GM19455 (cell line): ENCODE data around the gene MFSD2B.
"Not testable (repeated sequence)": the region's sequence is repeated elsewhere in the genome, so short reads cannot be mapped to it uniquely, and the experiment has no call there.

Source experiments
- ATAC-seq: cut with Tn5 transposase; IDR thresholded peaks from one replicate; pipeline ENCODE4 v1.9.1; 2021; ENCODE audit not compliant: unreplicated experiment

The MFSD2B gene

GRCh38 chr2:24009680-24010476 is at the start of gene MFSD2B:
Gene MFSD2B (plus strand): TSS chr2:24010085. CDS start chr2:24010097, 12 bp downstream.
- ATAC-seq: no peak

- no peak for ATAC-seq
Measured at GRCh38 chr2:23967846-23968245, 42.0 kb upstream of the MFSD2B start.

GRCh38 chr2:23976883-23977282 is 33.0 kb upstream of the MFSD2B start:
- ATAC-seq: no peak

GRCh38 chr2:23988371-23988770 is 21.5 kb upstream of the MFSD2B start:
- ATAC-seq: no peak

GRCh38 chr2:23992931-23993330 is 17.0 kb upstream of the MFSD2B start:
- no peak for ATAC-seq

GRCh38 chr2:23993736-23994269 is 16.1 kb upstream of the MFSD2B start:
- no peak for ATAC-seq

- no peak for ATAC-seq
Measured at GRCh38 chr2:23994567-23994966, 15.3 kb upstream of the MFSD2B start.

- no peak for ATAC-seq
Measured at GRCh38 chr2:24007693-24008092, 2.2 kb upstream of the MFSD2B start.

- no peak for ATAC-seq
Measured at GRCh38 chr2:24008672-24009366, 1.1 kb upstream of the MFSD2B start.

- ATAC-seq: no peak
Measured at GRCh38 chr2:24009367-24009679, 562 bp upstream of the MFSD2B start.

- no peak for ATAC-seq
Measured at GRCh38 chr2:24010477-24011249, 778 bp downstream of the MFSD2B start.

GRCh38 chr2:24011250-24012104 is 1.6 kb downstream of the MFSD2B start:
- ATAC-seq: no peak

GRCh38 chr2:24012521-24013188 is 2.8 kb downstream of the MFSD2B start:
- no peak for ATAC-seq

- not testable (repeated sequence) for ATAC-seq
Measured at GRCh38 chr2:24014902-24015301, 5.0 kb downstream of the MFSD2B start.

GRCh38 chr2:24015562-24016375 is 5.9 kb downstream of the MFSD2B start:
- ATAC-seq: no peak

GRCh38 chr2:24016376-24016761 is 6.5 kb downstream of the MFSD2B start:
- no peak for ATAC-seq

GRCh38 chr2:24016853-24017703 is 7.2 kb downstream of the MFSD2B start:
- no peak for ATAC-seq

GRCh38 chr2:24017711-24018110 is 7.8 kb downstream of the MFSD2B start:
- no peak for ATAC-seq
